Colonic mucosa (tissue), 4 donors: Measurements from ENCODE around the gene TCF25. TPM values are rescaled to one million over a fixed set of nuclear protein-coding genes. Genes with fewer than 3 reads are reported as not detected.

ENCODE experiments used
- DNase-seq: peaks from one replicate; pipeline ENCODE4 v3.0.0-alpha.2; 2020
- H3K27ac ChIP-seq: fragments of 200-600 bp; one replicate; pipeline ENCODE4 v1.8.0; 2021
- H3K27me3 ChIP-seq: fragments of 200-600 bp; one replicate; pipeline ENCODE4 v1.8.0; 2021
- H3K36me3 ChIP-seq: fragments of 200-600 bp; one replicate; pipeline ENCODE4 v1.8.0; 2021
- H3K4me1 ChIP-seq: fragments of 200-600 bp; one replicate; pipeline ENCODE4 v1.8.0; 2021; ENCODE audit warnings: mild to moderate bottlenecking
- H3K4me3 ChIP-seq: fragments of 200-600 bp; one replicate; pipeline ENCODE4 v1.8.0; 2021
- H3K9ac ChIP-seq, 2 donors: one replicate each; pipeline ENCODE4 v1.7.0; 2013; ENCODE audit warnings: control low read depth in 2 of 2, low read depth in 2 of 2, low read length in 2 of 2
- H3K9me3 ChIP-seq: fragments of 200-600 bp; one replicate; pipeline ENCODE4 v1.8.0; 2021
- CTCF ChIP-seq: fragments of 200-600 bp; IDR thresholded peaks from one replicate; pipeline ENCODE4 v1.8.0; 2022; ENCODE audit warnings: antibody characterized with exemption, mild to moderate bottlenecking
- intact Hi-C: fragments of 100-400 bp; cut with DNase I; formaldehyde crosslinking; loops from one replicate; pipeline ENCODE4 v1.14.1; 2022
- total RNA-seq, 2 donors: library from RNA; stranded (reverse); fragmentation: NEBNext Ultra II Directional in 1 of 2; extraction: Animal tissue kit (Norgen Biotek cat#: 25700) in 1 of 2; gene quantifications; one replicate each; pipeline ENCODE4 v1.2.1, GENCODE V29; 2021
- donor health status: healthy.
- donor health status: DM: no; HTN: no; CAD: no.
- donor health status: DM: no; HTN: no; CAD: no.

Gene TCF25
- total RNA-seq, 2 donors from 2014 or later, result 164 to 165 TPM

GRCh38 chr16:89861648-89862047, 11.7 kb upstream of the TCF25 start:
- Histone ChIP-seq H3K36me3 (no peaks in the 10 kb centered on the region), H3K4me1 (peaks cover 8% of the 10 kb centered on the region), H3K9ac (no peak overlapping the region), H3K27me3 (no peaks in the 10 kb centered on the region), H3K4me3 (no peak overlapping the region), H3K27ac (no peak overlapping the region), H3K9me3 (no peaks in the 10 kb centered on the region)
- intact Hi-C loops, result loop anchor here (5.0 to 10.0 kb wide), 3 partner anchors 47 to 154 kb away; partner anchors contain the start of gene FANCA
- TF ChIP-seq CTCF, result no peak
- DNase-seq, result no peak

- no peaks in the 10 kb centered on the region for H3K9me3 ChIP-seq
- H3K4me3 ChIP-seq, result no peak overlapping the region
- no peak for DNase-seq
- H3K27ac ChIP-seq, result peak overlapping the region; percentile 55
- no peaks in the 10 kb centered on the region for H3K27me3 ChIP-seq
- no peak overlapping the region for H3K9ac ChIP-seq
- H3K36me3 ChIP-seq, result no peaks in the 10 kb centered on the region
- peaks cover 8% of the 10 kb centered on the region for H3K4me1 ChIP-seq
- TF ChIP-seq CTCF, result no peak
- intact Hi-C loops, result loop anchor here (5.0 to 10.0 kb wide), 3 partner anchors 48 to 155 kb away; partner anchors contain the start of gene FANCA
These were observed 10.7 kb upstream of the TCF25 start for GRCh38 chr16:89862732-89863131.

GRCh38 chr16:89863741-89864526, 9.5 kb upstream of the TCF25 start:
- intact Hi-C loops, result loop anchor here (5.0 to 10.0 kb wide), 3 partner anchors 49 to 157 kb away; partner anchors contain the start of gene FANCA
- H3K4me3 ChIP-seq, result no peak overlapping the region

GRCh38 chr16:89864527-89864820, 8.9 kb upstream of the TCF25 start:
- peaks cover 8% of the 10 kb centered on the region for H3K4me1 ChIP-seq
- peak overlapping the region; percentile 55 for H3K27ac ChIP-seq
- no peaks in the 10 kb centered on the region for H3K27me3 ChIP-seq
- H3K9ac ChIP-seq, result peak overlapping the region; percentile 2 to 30
- DNase-seq, result no peak
- intact Hi-C loops, result loop anchor here (5.0 to 10.0 kb wide), 3 partner anchors 50 to 157 kb away; partner anchors contain the start of gene FANCA
- TF ChIP-seq CTCF, result no peak
- H3K36me3 ChIP-seq, result no peaks in the 10 kb centered on the region
- no peaks in the 10 kb centered on the region for H3K9me3 ChIP-seq
- no peak overlapping the region for H3K4me3 ChIP-seq

More at GRCh38 chr16:89863741-89864526, 9.5 kb upstream of the TCF25 start:
- no peaks in the 10 kb centered on the region for H3K27me3 ChIP-seq
- peak overlapping the region; percentile 2 to 30 for H3K9ac ChIP-seq
- DNase-seq, result no peak
- peak overlapping the region; percentile 55 for H3K27ac ChIP-seq
- H3K9me3 ChIP-seq, result no peaks in the 10 kb centered on the region
- no peaks in the 10 kb centered on the region for H3K36me3 ChIP-seq
- TF ChIP-seq CTCF, result no peak
- H3K4me1 ChIP-seq, result peaks cover 8% of the 10 kb centered on the region

GRCh38 chr16:89867918-89868317, 5.5 kb upstream of the TCF25 start:
- peaks cover 8% of the 10 kb centered on the region for H3K4me1 ChIP-seq
- intact Hi-C loops, result loop anchor here (10.0 kb wide), 1 partner anchor 53 kb away; the partner anchor contains the start of gene FANCA
- no peaks in the 10 kb centered on the region for H3K9me3 ChIP-seq
- no peak for DNase-seq
- no peaks in the 10 kb centered on the region for H3K36me3 ChIP-seq
- H3K9ac ChIP-seq, result no peak overlapping the region
- no peak for TF ChIP-seq CTCF
- H3K4me3 ChIP-seq, result no peak overlapping the region
- H3K27me3 ChIP-seq, result no peaks in the 10 kb centered on the region
- H3K27ac ChIP-seq, result no peak overlapping the region
